Suprapubic skin (tissue), 4 donors: ENCODE data around the gene CYFIP2. TPM values are rescaled to one million over a fixed set of nuclear protein-coding genes. Genes with fewer than 3 reads are reported as not detected.
A peak's percentile ranks its signal among the peaks of the same experiment; 100 is the strongest.

Experiments used
- DNase-seq, 2 donors: peaks; one replicate each; pipeline ENCODE4 v3.0.0-alpha.2; 2019; ENCODE audit warnings: low spot score in 2 of 2
- H3K27ac ChIP-seq: fragments of 200-600 bp; sonication (generic); one replicate; pipeline ENCODE4 v1.5.1; 2019
- H3K27me3 ChIP-seq: fragments of 200-600 bp; sonication (generic); one replicate; pipeline ENCODE4 v1.5.1; 2019
- H3K36me3 ChIP-seq: fragments of 200-600 bp; sonication (generic); one replicate; pipeline ENCODE4 v1.5.1; 2019
- H3K4me1 ChIP-seq: fragments of 200-600 bp; sonication (generic); one replicate; pipeline ENCODE4 v1.5.1; 2019
- H3K4me3 ChIP-seq: fragments of 200-600 bp; sonication (generic); one replicate; pipeline ENCODE4 v1.5.1; 2019; ENCODE audit warnings: mild to moderate bottlenecking
- H3K9me3 ChIP-seq: fragments of 200-600 bp; sonication (generic); one replicate; pipeline ENCODE4 v1.5.1; 2019
- EP300 ChIP-seq: sonication (generic); formaldehyde crosslinking; IDR thresholded peaks from one replicate; pipeline ENCODE4 v1.6.1; 2017; ENCODE audit warnings: antibody characterized with exemption
- POLR2A ChIP-seq, 2 donors: fragments of 450-650 bp; IDR thresholded peaks; one replicate each; pipeline ENCODE4 v1.6.1; 2017; ENCODE audit warnings: antibody characterized with exemption in 2 of 2, mild to moderate bottlenecking in 2 of 2, moderate library complexity in 2 of 2
- POLR2AphosphoS5 ChIP-seq, 3 donors: sonication (generic); formaldehyde crosslinking; IDR thresholded peaks; one replicate each; pipeline ENCODE4 v1.6.1; 2017; ENCODE audit warnings: antibody characterized with exemption in 3 of 3
- WGBS: methylation state at CpG from one replicate; pipeline ENCODE4 v1.1.5; 2018; 5-methylcytosine and 5-hydroxymethylcytosine counted together
- total RNA-seq, 4 donors: library from RNA; depleted of rRNA; stranded (reverse); fragments of >200 nt; gene quantifications; one replicate each; pipeline ENCODE4 v1.1.0, GENCODE V29; 2016
- TF ChIP-seq, protein P1 (sequence below), 2 donors: fragments of 200-600 bp in 1 of 2; fragments of 450-650 bp in 1 of 2; sonication (generic) in 1 of 2; IDR thresholded peaks; one replicate each; pipeline ENCODE4 v1.5.1; 2016 to 2019; ENCODE audit warnings: antibody characterized with exemption in 2 of 2, mild to moderate bottlenecking in 1 of 2, moderate library complexity in 1 of 2

The CYFIP2 gene
- total RNA-seq, 4 donors from 2014 or later = 12.7 to 17.1 (median 14.9) TPM

- Histone ChIP-seq H3K27ac (no peak overlapping the region), H3K9me3 (no peaks in the 10 kb centered on the region), H3K36me3 (no peaks in the 10 kb centered on the region), H3K4me1 (no peaks in the 10 kb centered on the region), H3K4me3 (no peak overlapping the region), H3K27me3 (no peaks in the 10 kb centered on the region)
- no peak for TF ChIP-seq POLR2A (IDR thresholded peaks at IDR 0.05)
- TF ChIP-seq, protein P1, sequence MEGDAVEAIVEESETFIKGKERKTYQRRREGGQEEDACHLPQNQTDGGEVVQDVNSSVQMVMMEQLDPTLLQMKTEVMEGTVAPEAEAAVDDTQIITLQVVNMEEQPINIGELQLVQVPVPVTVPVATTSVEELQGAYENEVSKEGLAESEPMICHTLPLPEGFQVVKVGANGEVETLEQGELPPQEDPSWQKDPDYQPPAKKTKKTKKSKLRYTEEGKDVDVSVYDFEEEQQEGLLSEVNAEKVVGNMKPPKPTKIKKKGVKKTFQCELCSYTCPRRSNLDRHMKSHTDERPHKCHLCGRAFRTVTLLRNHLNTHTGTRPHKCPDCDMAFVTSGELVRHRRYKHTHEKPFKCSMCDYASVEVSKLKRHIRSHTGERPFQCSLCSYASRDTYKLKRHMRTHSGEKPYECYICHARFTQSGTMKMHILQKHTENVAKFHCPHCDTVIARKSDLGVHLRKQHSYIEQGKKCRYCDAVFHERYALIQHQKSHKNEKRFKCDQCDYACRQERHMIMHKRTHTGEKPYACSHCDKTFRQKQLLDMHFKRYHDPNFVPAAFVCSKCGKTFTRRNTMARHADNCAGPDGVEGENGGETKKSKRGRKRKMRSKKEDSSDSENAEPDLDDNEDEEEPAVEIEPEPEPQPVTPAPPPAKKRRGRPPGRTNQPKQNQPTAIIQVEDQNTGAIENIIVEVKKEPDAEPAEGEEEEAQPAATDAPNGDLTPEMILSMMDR (IDR thresholded peaks at IDR 0.05) = no peak
- no peak for TF ChIP-seq POLR2AphosphoS5 (IDR thresholded peaks at IDR 0.05)
- TF ChIP-seq EP300 = no peak
- WGBS = 78% methylated on average over 3 of the region's 3 CpGs
- no peak for DNase-seq
Measured at GRCh38 chr5:157379983-157380382, 114.1 kb downstream of the CYFIP2 start.

DNA sequence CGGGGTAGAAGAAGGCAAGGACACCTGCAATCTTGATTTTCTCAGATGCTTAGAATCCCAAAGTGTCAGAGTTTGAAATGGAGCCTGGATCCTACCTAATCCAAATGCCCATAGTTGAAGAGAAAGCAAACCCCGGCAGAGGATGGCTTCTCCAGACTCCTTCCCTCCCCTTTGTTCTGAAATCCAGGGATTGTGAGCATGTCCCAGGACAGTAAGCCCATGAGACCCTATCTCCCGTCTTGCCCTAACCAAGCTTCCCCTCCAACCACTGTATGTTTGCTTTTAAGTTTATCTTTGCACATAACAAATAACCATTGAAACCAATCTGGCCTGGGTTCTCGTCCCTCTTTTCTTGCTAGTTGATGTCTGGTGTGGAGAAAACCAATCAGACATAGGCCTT is 115.8 kb downstream of the CYFIP2 start:
- no peaks in the 10 kb centered on the region for H3K9me3 ChIP-seq
- H3K36me3 ChIP-seq = no peaks in the 10 kb centered on the region
- WGBS = 94% methylated on average over 4 of the region's 4 CpGs
- no peak for DNase-seq
- H3K27me3 ChIP-seq = no peaks in the 10 kb centered on the region
- H3K27ac ChIP-seq = no peak overlapping the region
- no peak for TF ChIP-seq EP300
- TF ChIP-seq, protein P1 (IDR thresholded peaks at IDR 0.05) = no peak
- TF ChIP-seq POLR2A (IDR thresholded peaks at IDR 0.05) = no peak
- no peak for TF ChIP-seq POLR2AphosphoS5 (IDR thresholded peaks at IDR 0.05)
- no peak overlapping the region for H3K4me3 ChIP-seq
- no peaks in the 10 kb centered on the region for H3K4me1 ChIP-seq

GRCh38 chr5:157382996-157383800 is 117.3 kb downstream of the CYFIP2 start:
- Histone ChIP-seq H3K27ac (no peak overlapping the region), H3K4me3 (no peak overlapping the region), H3K4me1 (peaks cover 11% of the 10 kb centered on the region), H3K9me3 (no peaks in the 10 kb centered on the region), H3K27me3 (no peaks in the 10 kb centered on the region), H3K36me3 (no peaks in the 10 kb centered on the region)
- TF ChIP-seq EP300 (no peak), POLR2A (IDR thresholded peaks at IDR 0.05) (no peak), POLR2AphosphoS5 (IDR thresholded peaks at IDR 0.05) (no peak)
- TF ChIP-seq, protein P1 (IDR thresholded peaks at IDR 0.05) = no peak
- whole genome bisulfite sequencing = 81% methylated on average over 11 of the region's 11 CpGs
- DNase-seq = no peak

GRCh38 chr5:157384971-157385709 is 119.2 kb downstream of the CYFIP2 start:
- H3K27ac ChIP-seq = peak overlapping the region; percentile 26
- WGBS = 40% methylated on average over 4 of the region's 4 CpGs
- TF ChIP-seq, protein P1 (IDR thresholded peaks at IDR 0.05) = no peak
- TF ChIP-seq EP300 (no peak), POLR2AphosphoS5 (IDR thresholded peaks at IDR 0.05) (no peak), POLR2A (IDR thresholded peaks at IDR 0.05) (no peak)

DNA sequence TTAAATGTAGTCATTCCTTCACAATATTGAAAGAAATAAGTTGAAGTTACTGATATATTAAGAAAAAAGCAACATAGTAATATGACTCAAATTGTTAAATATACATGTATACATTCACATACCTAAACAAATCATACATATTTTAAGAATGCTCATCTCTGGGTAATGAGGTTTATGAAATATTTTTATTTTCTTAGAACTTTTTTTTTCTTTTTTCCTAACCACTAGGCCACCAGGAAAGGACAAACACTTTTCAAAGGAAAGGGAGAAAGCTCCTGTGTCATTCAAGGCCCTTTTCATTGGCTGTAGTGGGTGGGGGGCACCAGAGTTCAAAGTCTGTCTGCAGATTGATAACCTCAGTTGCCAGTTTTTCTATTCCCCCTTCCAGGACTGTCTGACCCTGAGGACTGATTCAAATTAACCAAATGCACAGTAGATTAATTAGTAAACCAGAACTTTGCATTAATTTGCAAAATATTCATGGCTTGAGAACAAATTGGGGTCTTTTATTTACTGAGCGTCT is 121.2 kb downstream of the CYFIP2 start:
- Histone ChIP-seq H3K27ac (no peak overlapping the region), H3K36me3 (no peaks in the 10 kb centered on the region), H3K9me3 (no peaks in the 10 kb centered on the region), H3K27me3 (no peaks in the 10 kb centered on the region), H3K4me1 (peaks cover 11% of the 10 kb centered on the region), H3K4me3 (no peak overlapping the region)
- no peak for TF ChIP-seq EP300
- TF ChIP-seq POLR2A (IDR thresholded peaks at IDR 0.05) = no peak
- TF ChIP-seq, protein P1 (IDR thresholded peaks at IDR 0.05) = no peak
- no peak for TF ChIP-seq POLR2AphosphoS5 (IDR thresholded peaks at IDR 0.05)
- 81% methylated on average over 1 of the region's 1 CpG for WGBS
- no peak for DNase-seq

More at GRCh38 chr5:157384971-157385709, 119.2 kb downstream of the CYFIP2 start:
- Histone ChIP-seq H3K27me3 (no peaks in the 10 kb centered on the region), H3K4me1 (peaks cover 11% of the 10 kb centered on the region), H3K9me3 (no peaks in the 10 kb centered on the region), H3K4me3 (no peak overlapping the region), H3K36me3 (no peaks in the 10 kb centered on the region)
- no peak for DNase-seq
